K562 (cell line): ENCODE data around the gene COL4A2. TPM values are rescaled to one million over a fixed set of nuclear protein-coding genes. Genes with fewer than 3 reads are reported as not detected.

Experiments used
- CHD4 ChIP-seq: fragments of 200-600 bp; sonication (generic); IDR thresholded peaks from 3 replicates; pipeline ENCODE4 v1.6.1; 2012; ENCODE audit warnings: low read depth, mild to moderate bottlenecking, mixed read lengths, low read length, inconsistent platforms; ENCODE audit not compliant: insufficient read depth, insufficient replicate concordance, poor library complexity, severe bottlenecking
- COPS2 ChIP-seq: fragments of 450-650 bp; conservative IDR thresholded peaks from 2 replicates; pipeline ENCODE4 v1.6.1; 2016; ENCODE audit warnings: mild to moderate bottlenecking, moderate library complexity
- CTCFL ChIP-seq: IDR thresholded peaks from 2 replicates; pipeline ENCODE4 v1.6.1; 2011; ENCODE audit warnings: borderline replicate concordance, low read depth, mild to moderate bottlenecking, moderate library complexity, low read length; ENCODE audit not compliant: insufficient read depth, poor library complexity, severe bottlenecking
- DIDO1 ChIP-seq: fragments of 450-650 bp; IDR thresholded peaks from 2 replicates; pipeline ENCODE4 v1.6.1; 2016; ENCODE audit warnings: low read depth, missing biosample characterization, missing genetic modification characterization
- HNRNPH1 ChIP-seq: fragments of 200-400 bp; formaldehyde crosslinking; optimal IDR thresholded peaks from 2 replicates; pipeline ENCODE3; 2017; ENCODE audit warnings: low read depth, mild to moderate bottlenecking, low read length, moderate library complexity
- MED1 ChIP-seq: sonication (generic); formaldehyde crosslinking; IDR thresholded peaks from 2 replicates; pipeline ENCODE4 v1.8.1; 2023; ENCODE audit warnings: missing genetic modification reagents, borderline replicate concordance
- MEF2A ChIP-seq: IDR thresholded peaks from 2 replicates; pipeline ENCODE4 v1.6.1; 2011; ENCODE audit warnings: low read depth, mild to moderate bottlenecking, low read length, moderate library complexity; ENCODE audit not compliant: control insufficient read depth
- MTA3 ChIP-seq: fragments of 450-650 bp; formaldehyde crosslinking; IDR thresholded peaks from 2 replicates; pipeline ENCODE4 v1.6.1; 2017; ENCODE audit warnings: mild to moderate bottlenecking, borderline replicate concordance
- POLR2AphosphoS5 ChIP-seq: IDR thresholded peaks from 2 replicates; pipeline ENCODE4 v1.6.1; 2011; ENCODE audit warnings: mild to moderate bottlenecking, low read depth, low read length, moderate library complexity; ENCODE audit not compliant: control insufficient read depth, insufficient read depth
- POLR2H ChIP-seq: IDR thresholded peaks from 2 replicates; pipeline ENCODE4 v1.6.1; 2016; ENCODE audit warnings: missing genetic modification characterization, low read depth, mild to moderate bottlenecking, control low read depth, missing compliant biosample characterization, moderate library complexity
- PPARD ChIP-seq: fragments of 250-450 bp; sonication (Bioruptor Pico); IDR thresholded peaks from 2 replicates; pipeline ENCODE4 v1.8.0; 2022; ENCODE audit warnings: inconsistent platforms, mild to moderate bottlenecking, moderate library complexity
- SIX5 ChIP-seq, 2 experiments: IDR thresholded peaks; 2 replicates each; pipeline ENCODE4 v1.6.1; 2011; ENCODE audit warnings: low read length in 2 of 2, borderline replicate concordance in 1 of 2, low read depth in 1 of 2, mild to moderate bottlenecking in 1 of 2, moderate library complexity in 1 of 2; ENCODE audit not compliant: insufficient read depth in 1 of 2
- SNRNP70 ChIP-seq: fragments of 200-400 bp; formaldehyde crosslinking; optimal IDR thresholded peaks from 2 replicates; pipeline ENCODE3; 2017; ENCODE audit warnings: low read depth, low read length
- SUPT5H ChIP-seq: fragments of 450-650 bp; IDR thresholded peaks from 2 replicates; pipeline ENCODE4 v1.6.1; 2016
- U2AF2 ChIP-seq: fragments of 200-400 bp; formaldehyde crosslinking; optimal IDR thresholded peaks from 2 replicates; pipeline ENCODE3; 2017; ENCODE audit warnings: low read depth, mild to moderate bottlenecking, low read length
- VEZF1 ChIP-seq: fragments of 200-800 bp; sonication (Bioruptor generic); IDR thresholded peaks from 2 replicates; pipeline ENCODE4 v1.6.1; 2017; ENCODE audit warnings: missing genetic modification characterization, missing compliant biosample characterization
- ZBTB49 ChIP-seq: sonication (generic); formaldehyde crosslinking; IDR thresholded peaks from 2 replicates; pipeline ENCODE4 v1.8.0; 2022; ENCODE audit warnings: missing genetic modification reagents, mild to moderate bottlenecking, borderline replicate concordance
- ZNF395 ChIP-seq: fragments of 200-800 bp; sonication (Bioruptor generic); IDR thresholded peaks from 2 replicates; pipeline ENCODE4 v1.6.1; 2017; ENCODE audit warnings: missing genetic modification characterization, missing compliant biosample characterization
- ZNF644 ChIP-seq: fragments of 200-800 bp; sonication (Bioruptor generic); IDR thresholded peaks from 2 replicates; pipeline ENCODE4 v1.6.1; 2016; ENCODE audit warnings: low read depth, missing genetic modification characterization, missing compliant biosample characterization
- ZNF77 ChIP-seq: fragments of 250-450 bp; sonication (Bioruptor Pico); IDR thresholded peaks from 2 replicates; pipeline ENCODE4 v1.5.0; 2020
- polyA plus RNA-seq, 8 experiments: library from polyadenylated mRNA; depleted of rRNA in 4 of 8; stranded (reverse) in 5 of 8; unstranded in 3 of 8; fragments of >200 nt; fragmentation: Nextera tagmentation in 2 of 8; fragmentation: Illumina TruSeq in 1 of 8; extraction: Ambion mirVana in 2 of 8; extraction: Trizol in 1 of 8; gene quantifications; 2 replicates each; pipeline versions ENCODE4 v1.2.1 to v1.2.3, GENCODE V29; 2011 to 2014; ENCODE audit warnings: inconsistent platforms in 1 of 8, missing spikeins in 1 of 8
- total RNA-seq, 7 experiments: library from RNA; depleted of rRNA in 6 of 7; stranded (reverse); fragments of >200 nt in 6 of 7; fragmentation: Illumina TruSeq in 2 of 7; extraction: Trizol in 2 of 7; gene quantifications; 2 replicates each; pipeline versions ENCODE4 v1.2.1 to v1.2.3, GENCODE V29; 2011 to 2021; ENCODE audit warnings: low replicate concordance in 1 of 7

The COL4A2 gene
- total and polyA plus RNA-seq, 9 of the 15 experiments (the other 6 are each of a cell fraction or from before 2014, with no cell fraction given): 0.13 to 15.2 (median 8.1) TPM

GRCh38 chr13:110560601-110561343, 253.7 kb downstream of the COL4A2 start (continued):
- TF ChIP-seq MED1 (no peak), SNRNP70 (no peak), SUPT5H (no peak), MEF2A (no peak), CTCFL (no peak), PPARD (CRISPR knock-in tag) (no peak), POLR2H (tag) (peak; percentile 36; the same call in 1 of the 2 replicates), HNRNPH1 (no peak), POLR2AphosphoS5 (no peak), ZNF644 (tag) (no peak), MTA3 (no peak), ZNF77 (CRISPR knock-in tag) (no peak), CHD4 (no peak), DIDO1 (tag) (no peak), ZBTB49 (CRISPR knock-in tag) (no peak), U2AF2 (no peak), SIX5 (IDR thresholded peaks at IDR 0.05; ENCODE audit: borderline replicate concordance in 1 of 2, insufficient read depth in 1 of 2, low read depth in 1 of 2, low read length in 2 of 2) (no peak), VEZF1 (no peak), COPS2 (no peak), ZNF395 (peak; percentile 28; the same call in 1 of the 2 replicates)
